Stimulated activated CD4-positive, alpha-beta T cell treated with anti-CD3 and anti-CD28 coated beads, Interleukin-4, amount 100 ng/mL, for 1 hour (primary cell): Measurements from ENCODE around the gene KCNA1.

Source experiments
- DNase-seq: peaks from one replicate; pipeline ENCODE4 v3.0.0-alpha.2; 2020

KCNA1 gene

GRCh38 chr12:4911316-4911994, 1.8 kb downstream of the KCNA1 start:
- no peak for DNase-seq

- no peak for DNase-seq
These were observed 5.0 kb downstream of the KCNA1 start for GRCh38 chr12:4914720-4915119.

GRCh38 chr12:4915752-4916151, 6.0 kb downstream of the KCNA1 start:
- DNase-seq: no peak

GRCh38 chr12:4918950-4919660, 9.4 kb downstream of the KCNA1 start:
- DNase-seq: no peak

- DNase-seq: no peak
These were observed 22.9 kb downstream of the KCNA1 start for GRCh38 chr12:4932576-4932975.

- DNase-seq: no peak
These were observed 23.7 kb downstream of the KCNA1 start for GRCh38 chr12:4933411-4933810.

- no peak for DNase-seq
These were observed 24.8 kb downstream of the KCNA1 start for GRCh38 chr12:4934407-4935035.

- no peak for DNase-seq
These were observed 29.2 kb downstream of the KCNA1 start for GRCh38 chr12:4938900-4939299.

GRCh38 chr12:4939418-4940023, 29.8 kb downstream of the KCNA1 start:
- no peak for DNase-seq

- DNase-seq: no peak
These were observed 33.6 kb downstream of the KCNA1 start for GRCh38 chr12:4943067-4943937.

- no peak for DNase-seq
These were observed 34.2 kb downstream of the KCNA1 start for GRCh38 chr12:4943938-4944284.

- DNase-seq: no peak
These were observed 37.5 kb downstream of the KCNA1 start for GRCh38 chr12:4947253-4947652.

- no peak for DNase-seq
These were observed 41.4 kb downstream of the KCNA1 start for GRCh38 chr12:4951083-4951482.

- DNase-seq: no peak
These were observed 41.9 kb downstream of the KCNA1 start for GRCh38 chr12:4951601-4952000.

- no peak for DNase-seq
These were observed 45.1 kb downstream of the KCNA1 start for GRCh38 chr12:4954621-4955354.

GRCh38 chr12:4956054-4956453, 46.3 kb downstream of the KCNA1 start:
- DNase-seq: no peak

- no peak for DNase-seq
These were observed 47.3 kb downstream of the KCNA1 start for GRCh38 chr12:4956968-4957367.

- DNase-seq: no peak
These were observed 48.1 kb downstream of the KCNA1 start for GRCh38 chr12:4957761-4958160.

- no peak for DNase-seq
These were observed 49.1 kb downstream of the KCNA1 start for GRCh38 chr12:4958697-4959375.

GRCh38 chr12:4959381-4959780, 49.7 kb downstream of the KCNA1 start:
- DNase-seq: no peak

GRCh38 chr12:4960030-4960429, 50.3 kb downstream of the KCNA1 start:
- no peak for DNase-seq

GRCh38 chr12:4960547-4960946, 50.8 kb downstream of the KCNA1 start:
- no peak for DNase-seq
